NCI-H774 (cell line): Measurements from ENCODE around the gene SLC2A13.

ENCODE experiments used
- DNase-seq: peaks from one replicate; lab custom pipeline; 2025; lab: John Stamatoyannopoulos, UW

The SLC2A13 gene

GRCh38 chr12:39990122-39991101 is 115.5 kb downstream of the SLC2A13 start:
- DNase-seq: no peak

DNA sequence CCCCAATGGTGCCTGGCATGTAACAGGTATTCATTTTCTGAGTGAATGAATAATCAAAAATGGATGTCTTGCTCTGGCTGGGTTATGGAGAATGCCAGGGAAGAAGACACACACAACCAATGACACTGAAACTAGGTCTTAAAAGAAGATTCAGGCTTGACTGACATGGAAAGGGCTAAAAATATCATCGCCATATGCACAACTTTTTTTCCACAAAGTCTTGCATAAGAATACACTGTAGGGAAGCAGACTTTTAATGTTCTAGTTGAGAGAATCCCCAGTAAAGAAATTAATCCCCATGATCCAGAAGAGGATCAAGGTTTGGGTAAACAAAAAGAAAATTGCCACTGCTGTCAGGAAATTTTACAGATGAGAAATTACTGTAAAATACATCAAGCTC is 116.4 kb downstream of the SLC2A13 start:
- no peak for DNase-seq

DNA sequence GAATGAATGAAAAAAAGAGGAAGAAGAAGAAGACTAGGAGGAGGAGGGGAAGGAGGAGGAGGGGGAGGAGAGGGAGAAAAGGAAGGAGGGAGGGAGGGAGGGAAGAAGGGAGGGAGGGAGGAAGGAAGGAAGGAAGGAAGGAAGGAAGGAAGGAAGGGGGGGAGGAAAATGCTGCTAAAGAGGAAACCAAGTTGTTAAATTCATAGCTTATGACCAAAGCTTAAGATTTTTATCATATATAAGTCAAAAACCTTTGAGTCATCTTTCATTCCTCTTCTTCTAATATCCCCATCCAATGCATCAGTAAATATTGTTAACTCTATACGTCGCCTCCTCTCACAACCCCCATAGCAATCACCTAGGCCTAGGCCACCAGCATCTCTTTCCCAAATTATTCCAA is 117.3 kb downstream of the SLC2A13 start:
- DNase-seq: no peak

- no peak for DNase-seq
Observed at GRCh38 chr12:39986674-39987073, 119.2 kb downstream of the SLC2A13 start.

DNA sequence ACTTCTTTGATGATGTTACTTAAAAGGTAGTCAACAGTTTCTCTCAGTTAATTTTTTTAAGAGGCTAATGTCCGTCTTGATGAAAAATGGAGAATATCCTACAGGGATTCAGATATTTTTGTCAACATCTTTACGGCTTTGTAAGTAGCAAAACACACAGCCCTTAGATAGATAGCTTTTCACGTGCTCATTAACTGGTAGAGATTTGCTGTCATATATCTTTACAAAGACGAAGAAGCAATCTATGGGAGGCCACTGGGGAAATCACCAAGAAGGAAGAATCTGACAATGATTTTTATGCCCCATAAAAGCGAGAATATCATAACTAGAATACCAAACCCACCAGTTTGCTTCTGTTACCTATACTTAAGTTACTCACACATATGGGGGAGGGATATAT is 121.2 kb downstream of the SLC2A13 start:
- DNase-seq: no peak

- DNase-seq: no peak
Observed at GRCh38 chr12:39975374-39975918, 130.4 kb downstream of the SLC2A13 start.

DNA sequence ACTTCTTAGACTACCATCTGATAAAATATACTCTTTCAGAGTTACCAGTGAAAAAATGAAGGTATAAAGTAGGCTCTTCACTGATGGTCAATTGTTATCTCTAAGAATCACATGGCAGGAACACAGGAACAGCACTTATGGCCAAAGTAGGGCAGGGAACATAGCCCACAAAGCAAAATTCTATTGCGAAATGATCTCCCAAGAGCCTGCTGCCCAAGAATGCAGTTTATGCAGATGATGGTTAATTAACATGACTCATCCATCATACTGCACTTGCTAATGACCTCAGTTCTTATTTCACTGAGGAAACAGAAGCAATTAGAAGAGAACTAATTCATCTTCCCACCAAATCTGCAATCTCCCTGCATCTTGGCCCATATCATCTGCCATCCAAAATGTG is 133.8 kb downstream of the SLC2A13 start:
- DNase-seq: no peak

- DNase-seq: no peak
Observed at GRCh38 chr12:39971348-39971747, 134.5 kb downstream of the SLC2A13 start.

- DNase-seq: no peak
Observed at GRCh38 chr12:39966721-39967120, 139.2 kb downstream of the SLC2A13 start.

DNA sequence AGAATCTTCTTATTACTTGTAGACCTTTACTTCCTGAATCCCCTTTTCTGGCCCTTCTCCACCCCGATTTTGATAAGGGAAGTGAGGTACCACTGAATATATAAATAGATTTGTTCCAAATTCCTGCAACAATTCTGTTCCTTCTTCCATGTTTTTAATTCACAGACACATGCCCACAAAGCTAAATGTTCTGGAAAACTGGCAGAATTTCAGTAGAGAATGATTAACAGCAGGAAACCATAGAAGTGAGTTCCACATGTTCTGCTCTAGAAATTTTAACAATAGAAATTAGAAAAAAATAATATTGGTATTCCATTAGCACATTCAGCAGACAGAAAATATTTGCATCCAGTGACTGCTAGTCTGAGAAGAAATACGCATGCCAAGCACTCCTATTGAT is 139.6 kb downstream of the SLC2A13 start:
- no peak for DNase-seq

- no peak for DNase-seq
Observed at GRCh38 chr12:39959467-39959866, 146.4 kb downstream of the SLC2A13 start.

DNA sequence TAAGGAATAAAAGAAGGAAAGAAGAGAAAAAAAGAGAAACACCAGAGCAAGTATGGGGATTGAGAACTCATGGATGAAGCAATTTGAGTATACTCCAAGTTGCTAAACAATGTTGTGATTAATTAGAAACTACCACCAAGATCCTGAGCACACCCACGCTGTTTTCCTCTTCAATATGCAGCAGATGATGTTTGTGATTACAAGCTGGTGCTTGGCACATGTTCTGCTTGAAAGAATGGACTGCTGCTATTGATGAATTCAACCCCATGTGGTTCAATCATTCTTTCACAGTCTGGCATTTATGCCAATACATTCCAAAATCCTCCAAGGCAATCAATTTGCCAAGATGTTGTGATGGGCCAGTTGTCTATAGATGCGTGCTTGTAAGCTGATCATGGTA is 146.8 kb downstream of the SLC2A13 start:
- DNase-seq: no peak

GRCh38 chr12:39958377-39958776 is 147.5 kb downstream of the SLC2A13 start:
- no peak for DNase-seq

GRCh38 chr12:39956725-39957124 is 149.2 kb downstream of the SLC2A13 start:
- no peak for DNase-seq

- DNase-seq: no peak
Observed at GRCh38 chr12:39946361-39947280, 159.3 kb downstream of the SLC2A13 start.

DNA sequence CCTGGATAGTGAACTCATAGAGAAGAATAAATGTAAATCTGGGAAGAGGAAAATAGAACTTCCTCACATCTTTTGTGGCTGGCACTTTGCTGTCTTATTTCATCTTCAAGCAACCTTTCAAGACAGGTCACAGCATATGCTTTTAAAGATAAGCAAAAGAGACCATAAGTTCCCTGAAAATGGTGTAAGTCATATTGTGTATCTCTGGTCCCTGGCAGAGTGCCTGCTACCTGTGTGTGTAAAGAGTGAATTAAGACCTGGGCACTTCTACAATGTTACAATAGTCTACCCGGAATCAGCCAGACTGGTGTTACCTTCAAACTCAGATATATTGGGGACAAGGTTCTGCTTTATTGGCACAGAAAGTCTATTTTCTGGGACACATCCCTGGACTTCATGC is 168.8 kb downstream of the SLC2A13 start:
- DNase-seq: no peak

DNA sequence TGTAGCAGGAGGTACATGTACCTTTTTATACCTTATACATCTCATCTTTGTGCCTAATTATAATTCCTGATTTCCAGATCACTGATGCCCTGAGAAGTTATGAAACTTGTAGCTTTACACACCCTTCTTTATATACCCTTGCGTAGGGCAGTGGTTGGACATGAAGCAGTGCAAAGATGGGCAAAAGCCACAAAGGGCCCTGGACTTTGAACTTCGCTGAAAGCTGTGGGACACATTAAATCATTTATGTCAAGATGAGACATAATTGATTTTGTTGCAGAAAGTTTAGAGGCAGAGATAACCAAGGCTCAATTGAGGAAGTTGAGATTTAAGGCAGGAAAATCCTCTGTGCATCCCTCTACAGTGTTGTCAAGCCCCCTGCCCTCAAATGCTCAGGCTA is 170.0 kb downstream of the SLC2A13 start:
- DNase-seq: no peak

DNA sequence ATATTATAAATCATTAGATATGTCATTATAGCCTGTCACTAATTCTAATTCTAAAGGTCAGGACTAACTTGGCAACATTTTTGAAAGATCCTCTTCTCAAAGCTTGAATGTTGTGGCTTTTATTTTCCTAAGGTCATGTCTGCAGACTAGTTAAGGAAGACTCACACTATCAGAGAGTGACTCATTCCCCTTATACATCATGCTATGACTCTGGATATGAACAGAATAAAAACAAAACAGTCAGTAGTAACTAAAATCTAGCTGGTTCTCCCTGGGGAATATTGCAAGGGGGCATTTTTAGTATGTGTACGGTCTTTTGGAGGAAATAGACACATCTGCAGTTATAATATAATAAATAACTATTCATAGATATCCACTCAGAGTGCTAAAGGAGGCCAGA is 170.6 kb downstream of the SLC2A13 start:
- no peak for DNase-seq

- no peak for DNase-seq
Observed at GRCh38 chr12:39931857-39932256, 174.0 kb downstream of the SLC2A13 start.

DNA sequence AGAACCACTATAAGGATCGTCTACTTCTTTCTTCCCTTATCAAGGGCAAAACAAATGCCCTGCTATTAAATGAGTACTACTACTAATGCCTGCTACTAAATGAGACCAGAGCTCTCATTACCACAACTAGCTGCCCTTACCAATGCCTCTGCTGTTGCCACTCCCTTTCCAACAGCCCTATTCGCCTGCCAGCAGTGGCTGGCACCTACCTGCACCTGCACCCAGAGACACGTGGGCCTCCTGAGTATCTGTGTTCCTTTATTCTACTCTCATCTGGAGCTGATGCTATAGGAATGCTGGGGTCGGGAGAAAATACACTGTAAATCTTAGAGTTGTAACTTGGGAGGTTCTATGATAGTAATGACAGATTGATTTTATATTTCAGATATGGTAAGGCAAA is 174.7 kb downstream of the SLC2A13 start:
- DNase-seq: no peak

DNA sequence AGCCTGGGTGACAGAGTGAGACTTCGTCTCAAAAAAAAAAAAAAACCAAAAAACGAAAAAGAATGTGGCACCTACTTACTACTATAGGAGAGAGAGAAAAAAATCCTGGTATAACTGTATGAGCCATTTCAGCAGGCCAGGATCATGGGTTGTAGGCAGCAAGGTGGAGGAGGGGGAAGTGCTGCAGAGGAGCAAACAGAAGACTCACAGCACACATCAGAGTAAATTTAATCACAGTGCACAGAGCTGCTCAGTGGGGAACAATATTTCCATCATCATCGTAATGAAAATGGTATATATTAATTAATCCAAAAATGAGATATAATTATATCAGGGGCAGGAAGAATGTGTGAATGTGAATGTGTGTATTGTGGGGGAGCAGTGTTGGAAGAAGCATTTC is 175.8 kb downstream of the SLC2A13 start:
- DNase-seq: no peak

GRCh38 chr12:39928181-39928899 is 177.5 kb downstream of the SLC2A13 start:
- DNase-seq: no peak
